VCaP (cell line): Measurements from ENCODE around the gene CAPG.
"Not testable (repeated sequence)": the region's sequence is repeated elsewhere in the genome, so short reads cannot be mapped to it uniquely, and the experiment has no call there.

Experiments
- H3K27ac ChIP-seq: fragments of 450-650 bp; 2 replicates; pipeline ENCODE4 v1.5.1; 2017
- CTCF ChIP-seq: fragments of 450-650 bp; conservative IDR thresholded peaks from 2 replicates; pipeline ENCODE4 v1.5.1; 2017; ENCODE audit warnings: mild to moderate bottlenecking, moderate library complexity

The CAPG gene

GRCh38 chr2:85445316-85446295, 35.4 kb upstream of the CAPG start:
- TF ChIP-seq CTCF: no peak
- peak overlapping the region; percentile 18; the same call in 1 of the 2 replicates for H3K27ac ChIP-seq

- H3K27ac ChIP-seq: no peak overlapping the region
- TF ChIP-seq CTCF: no peak
These were observed 34.5 kb upstream of the CAPG start for GRCh38 chr2:85444629-85445172.

GRCh38 chr2:85441864-85442263, 31.7 kb upstream of the CAPG start:
- no peak overlapping the region for H3K27ac ChIP-seq
- no peak for TF ChIP-seq CTCF

GRCh38 chr2:85440729-85441128, 30.6 kb upstream of the CAPG start:
- no peak overlapping the region for H3K27ac ChIP-seq
- TF ChIP-seq CTCF: no peak

- TF ChIP-seq CTCF: no peak
- H3K27ac ChIP-seq: no peak overlapping the region
These were observed 29.8 kb upstream of the CAPG start for GRCh38 chr2:85439986-85440385.

GRCh38 chr2:85439569-85439968, 29.4 kb upstream of the CAPG start:
- H3K27ac ChIP-seq: not testable (repeated sequence)

- TF ChIP-seq CTCF: no peak
- H3K27ac ChIP-seq: peak overlapping the region; percentile 83
These were observed 28.9 kb upstream of the CAPG start for GRCh38 chr2:85439025-85439472.
